HEK293T (cell line): ENCODE results near the gene PMF1.

Source experiments
- ELF4 ChIP-seq: fragments of 450-650 bp; IDR thresholded peaks from 2 replicates; pipeline ENCODE4 v1.6.1; 2017; ENCODE audit warnings: antibody characterized with exemption
- FOXA1 ChIP-seq: fragments of 450-650 bp; IDR thresholded peaks from 2 replicates; pipeline ENCODE4 v1.6.1; 2016; ENCODE audit warnings: mild to moderate bottlenecking
- FOXM1 ChIP-seq: fragments of 450-650 bp; IDR thresholded peaks from 2 replicates; pipeline ENCODE4 v1.6.1; 2017; ENCODE audit warnings: mild to moderate bottlenecking, borderline replicate concordance
- PKNOX1 ChIP-seq: fragments of 450-650 bp; IDR thresholded peaks from 2 replicates; pipeline ENCODE4 v1.6.1; 2016
- SP1 ChIP-seq: fragments of 450-650 bp; IDR thresholded peaks from 2 replicates; pipeline ENCODE4 v1.6.1; 2017

GRCh38 chr1:156247460-156248322, 34.9 kb downstream of the PMF1 start, which contains the start of gene PAQR6:
- no peak for TF ChIP-seq PKNOX1
- TF ChIP-seq FOXA1 = no peak
- TF ChIP-seq SP1 = no peak
- no peak for TF ChIP-seq FOXM1
- TF ChIP-seq ELF4 = no peak
